ENCODE data around the gene PVR.

The PVR gene

DNA sequence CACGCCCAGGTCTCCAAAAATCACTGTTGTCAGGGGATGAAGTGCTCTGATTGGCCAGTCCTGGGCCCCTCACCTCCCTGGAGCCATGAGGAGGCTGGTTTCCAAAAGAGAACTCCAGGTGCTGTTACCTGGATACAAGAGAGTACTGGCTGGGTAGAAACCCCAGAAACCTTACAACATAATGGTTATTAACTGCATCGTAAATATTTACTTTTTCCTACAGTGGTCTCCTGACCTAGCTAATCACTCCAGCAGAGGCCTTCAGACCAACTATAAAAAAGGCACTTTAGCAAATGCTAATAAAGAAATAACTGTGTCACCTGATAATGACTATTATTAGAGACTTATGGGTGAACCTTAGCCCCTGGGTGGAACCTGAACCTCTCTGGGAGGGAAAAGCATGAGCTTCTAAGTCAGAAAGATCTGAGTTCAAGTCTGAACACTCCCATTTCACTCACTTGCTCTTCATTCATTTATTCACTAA is 31.9 kb upstream of the PVR start:
- Histone ChIP-seq H3K36me3 (ENCODE audit: insufficient read depth, insufficient read length, low read length) (no peaks in the 10 kb centered on the region), H3K4me1 (ENCODE audit: insufficient read depth, insufficient read length) (no peaks in the 10 kb centered on the region), H3K27me3 (ENCODE audit: insufficient read depth, insufficient read length) (no peaks in the 10 kb centered on the region), H3K9me3 (ENCODE audit: insufficient read depth, low read length) (no peaks in the 10 kb centered on the region), H3K9ac (ENCODE audit: insufficient read length, low read depth) (no peak overlapping the region), H3K4me3 (ENCODE audit: insufficient read length, low read depth) (no peak overlapping the region)
- TF ChIP-seq ZNF274 (IDR thresholded peaks at IDR 0.05; ENCODE audit: low read depth, low read length), result no peak
- TF ChIP-seq SUZ12 (IDR thresholded peaks at IDR 0.05; ENCODE audit: extremely low read depth, insufficient read depth, insufficient read length), result no peak
- no peak for TF ChIP-seq YY1 (IDR thresholded peaks at IDR 0.05; ENCODE audit: insufficient read depth, insufficient read length)
- no peak for DNase-seq (ENCODE audit: low read depth, low spot score)

DNA sequence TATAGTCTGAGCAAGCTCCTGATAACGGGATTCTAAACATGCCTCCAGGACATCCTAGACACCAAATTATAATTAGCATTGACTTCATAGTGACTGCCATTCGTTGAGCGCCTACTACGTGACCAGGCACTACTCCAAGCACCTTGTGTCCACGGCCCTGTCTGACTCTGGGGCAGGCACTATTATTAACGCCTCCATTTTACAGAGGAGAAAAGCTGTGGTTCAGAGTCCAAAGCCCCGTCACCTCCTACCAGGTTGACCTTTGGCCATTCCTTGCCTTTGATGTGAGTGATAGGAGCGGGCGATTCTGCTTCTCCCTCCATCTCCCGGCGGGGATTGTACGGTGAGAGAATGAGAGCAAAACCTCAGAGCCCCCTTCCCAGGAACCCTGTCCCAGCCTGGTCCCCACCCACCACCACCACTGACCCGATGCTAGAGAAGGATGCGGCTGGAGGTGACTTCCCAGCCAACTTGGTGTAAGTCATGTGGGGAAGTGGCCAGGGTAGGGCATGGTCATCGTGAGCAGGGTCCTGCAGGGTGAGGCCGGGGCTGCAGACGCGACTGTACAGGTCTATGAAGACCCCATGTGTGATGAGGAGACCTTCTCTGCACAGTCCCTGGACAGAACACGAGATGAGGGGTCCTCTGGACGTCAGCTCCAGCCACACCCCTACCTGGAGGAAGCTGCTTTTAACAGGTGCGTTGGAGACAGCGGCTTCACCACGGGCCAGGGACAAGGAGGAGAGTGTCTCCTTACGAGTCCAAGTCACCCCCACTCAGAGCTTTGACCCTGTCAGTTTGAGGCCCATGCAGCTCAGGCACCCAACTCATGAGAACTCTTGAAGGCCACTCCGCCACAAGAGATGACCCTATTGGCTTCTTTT is 30.2 kb upstream of the PVR start, which contains the start of gene IGSF23:
IGSF23 (plus strand) TSS at position 269 of the 884 bp plus-strand sequence; CDS start at position 352, 83 bp downstream.
- DNase-seq (ENCODE audit: low read depth, low spot score), result no peak
- Histone ChIP-seq H3K9ac (ENCODE audit: insufficient read length, low read depth) (no peak within 1 kb of the TSS), H3K9me3 (ENCODE audit: insufficient read depth, low read length) (no peaks in the 10 kb centered on the region), H3K4me1 (ENCODE audit: insufficient read depth, insufficient read length) (no peaks in the 10 kb centered on the region), H3K27me3 (ENCODE audit: insufficient read depth, insufficient read length) (no peaks in the 10 kb centered on the region), H3K36me3 (ENCODE audit: insufficient read depth, insufficient read length, low read length) (no peaks in the 10 kb centered on the region), H3K4me3 (ENCODE audit: insufficient read length, low read depth) (no peak within 1 kb of the TSS)
- TF ChIP-seq SUZ12 (IDR thresholded peaks at IDR 0.05; ENCODE audit: extremely low read depth, insufficient read depth, insufficient read length) (no peak), YY1 (IDR thresholded peaks at IDR 0.05; ENCODE audit: insufficient read depth, insufficient read length) (no peak), ZNF274 (IDR thresholded peaks at IDR 0.05; ENCODE audit: low read depth, low read length) (no peak)

DNA sequence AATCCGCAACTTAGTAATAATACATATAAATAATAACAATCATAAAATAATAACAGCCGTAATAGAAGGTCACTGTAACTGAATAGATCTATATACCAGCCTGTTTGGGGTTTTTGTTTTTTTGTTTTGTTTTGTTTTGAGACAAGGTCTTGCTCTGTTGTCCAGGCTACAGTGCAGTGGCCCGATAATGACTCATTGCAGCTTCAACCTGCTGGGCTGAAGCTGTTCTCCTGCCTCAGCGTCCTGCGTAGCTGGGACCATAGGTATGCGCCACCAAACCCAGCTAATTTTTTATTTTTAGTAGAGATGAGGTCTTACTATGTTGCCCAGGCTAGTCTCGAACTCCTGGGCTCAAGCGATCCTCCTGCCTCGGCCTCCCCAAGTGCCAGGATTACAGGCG is 29.4 kb upstream of the PVR start:
- no peak overlapping the region for H3K9ac ChIP-seq (ENCODE audit: insufficient read length, low read depth)
- H3K36me3 ChIP-seq (ENCODE audit: insufficient read depth, insufficient read length, low read length), result no peaks in the 10 kb centered on the region
- no peaks in the 10 kb centered on the region for H3K27me3 ChIP-seq (ENCODE audit: insufficient read depth, insufficient read length)
- no peak overlapping the region for H3K4me3 ChIP-seq (ENCODE audit: insufficient read length, low read depth)
- no peak for TF ChIP-seq ZNF274 (IDR thresholded peaks at IDR 0.05; ENCODE audit: low read depth, low read length)
- no peak for TF ChIP-seq YY1 (IDR thresholded peaks at IDR 0.05; ENCODE audit: insufficient read depth, insufficient read length)
- TF ChIP-seq SUZ12 (IDR thresholded peaks at IDR 0.05; ENCODE audit: extremely low read depth, insufficient read depth, insufficient read length), result no peak
- no peaks in the 10 kb centered on the region for H3K4me1 ChIP-seq (ENCODE audit: insufficient read depth, insufficient read length)
- H3K9me3 ChIP-seq (ENCODE audit: insufficient read depth, low read length), result no peaks in the 10 kb centered on the region
- no peak for DNase-seq (ENCODE audit: low read depth, low spot score)

DNA sequence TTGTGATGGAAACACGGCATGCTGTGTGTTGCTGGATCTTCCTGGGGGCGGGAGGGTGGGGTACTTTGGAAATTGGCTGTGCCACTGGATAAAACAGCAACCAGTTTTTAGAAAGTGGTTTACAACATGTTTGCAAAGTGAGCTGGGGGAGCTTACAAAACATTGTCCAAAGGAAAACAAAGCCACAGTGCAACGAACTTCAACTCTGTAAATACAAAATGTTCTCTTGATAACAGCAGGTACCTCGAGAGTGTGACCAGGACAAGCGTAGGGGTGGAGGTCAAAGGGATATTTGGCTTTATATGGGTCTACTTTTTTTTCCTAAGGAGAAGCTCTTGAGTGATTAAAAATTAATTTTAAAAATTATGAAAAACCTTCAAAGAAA is 27.9 kb upstream of the PVR start:
- DNase-seq (ENCODE audit: low read depth, low spot score), result no peak
- Histone ChIP-seq H3K9ac (ENCODE audit: insufficient read length, low read depth) (no peak overlapping the region), H3K4me3 (ENCODE audit: insufficient read length, low read depth) (no peak overlapping the region), H3K27me3 (ENCODE audit: insufficient read depth, insufficient read length) (no peaks in the 10 kb centered on the region), H3K4me1 (ENCODE audit: insufficient read depth, insufficient read length) (no peaks in the 10 kb centered on the region), H3K9me3 (ENCODE audit: insufficient read depth, low read length) (no peaks in the 10 kb centered on the region), H3K36me3 (ENCODE audit: insufficient read depth, insufficient read length, low read length) (no peaks in the 10 kb centered on the region)
- no peak for TF ChIP-seq ZNF274 (IDR thresholded peaks at IDR 0.05; ENCODE audit: low read depth, low read length)
- TF ChIP-seq SUZ12 (IDR thresholded peaks at IDR 0.05; ENCODE audit: extremely low read depth, insufficient read depth, insufficient read length), result no peak
- no peak for TF ChIP-seq YY1 (IDR thresholded peaks at IDR 0.05; ENCODE audit: insufficient read depth, insufficient read length)

DNA sequence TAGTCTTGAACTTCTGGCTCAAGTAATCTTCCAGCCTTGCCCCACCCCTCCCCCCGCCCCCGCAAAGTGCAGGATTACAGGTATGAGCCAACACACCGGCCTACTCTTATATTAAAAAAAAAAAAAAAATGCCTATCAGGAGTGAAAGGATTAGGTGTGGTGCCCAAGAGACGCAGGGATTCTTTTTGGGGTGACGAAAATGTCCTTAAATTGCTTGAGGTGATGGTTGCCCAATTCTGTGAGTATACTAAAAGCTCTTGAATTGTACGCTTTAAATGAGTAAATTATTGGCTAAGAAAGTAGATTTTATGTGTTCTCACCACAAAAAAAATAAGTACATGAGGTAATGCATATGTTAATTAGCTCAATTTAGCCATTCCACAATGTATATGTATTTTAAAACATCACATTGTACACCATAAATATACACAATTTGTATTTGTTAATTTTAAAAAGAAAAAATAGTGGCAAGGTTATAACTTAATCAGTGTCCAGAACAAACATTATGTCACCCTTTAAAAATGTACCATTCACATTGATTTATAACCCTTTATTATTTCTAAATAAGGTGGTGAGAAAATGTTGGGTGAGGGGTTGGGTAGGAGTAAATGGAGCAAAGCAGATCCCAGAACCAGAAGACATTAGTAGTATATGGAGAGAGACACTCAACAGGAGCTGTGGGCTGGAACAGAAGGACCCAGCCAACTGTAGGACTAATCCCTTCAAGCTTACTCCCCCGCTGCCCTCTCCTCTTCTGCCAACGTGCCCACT is 26.4 kb upstream of the PVR start:
- Histone ChIP-seq H3K9me3 (ENCODE audit: insufficient read depth, low read length) (no peaks in the 10 kb centered on the region), H3K36me3 (ENCODE audit: insufficient read depth, insufficient read length, low read length) (no peaks in the 10 kb centered on the region), H3K4me1 (ENCODE audit: insufficient read depth, insufficient read length) (no peaks in the 10 kb centered on the region), H3K4me3 (ENCODE audit: insufficient read length, low read depth) (no peak overlapping the region), H3K27me3 (ENCODE audit: insufficient read depth, insufficient read length) (no peaks in the 10 kb centered on the region), H3K9ac (ENCODE audit: insufficient read length, low read depth) (no peak overlapping the region)
- DNase-seq (ENCODE audit: low read depth, low spot score), result no peak
- no peak for TF ChIP-seq SUZ12 (IDR thresholded peaks at IDR 0.05; ENCODE audit: extremely low read depth, insufficient read depth, insufficient read length)
- no peak for TF ChIP-seq YY1 (IDR thresholded peaks at IDR 0.05; ENCODE audit: insufficient read depth, insufficient read length)
- no peak for TF ChIP-seq ZNF274 (IDR thresholded peaks at IDR 0.05; ENCODE audit: low read depth, low read length)

DNA sequence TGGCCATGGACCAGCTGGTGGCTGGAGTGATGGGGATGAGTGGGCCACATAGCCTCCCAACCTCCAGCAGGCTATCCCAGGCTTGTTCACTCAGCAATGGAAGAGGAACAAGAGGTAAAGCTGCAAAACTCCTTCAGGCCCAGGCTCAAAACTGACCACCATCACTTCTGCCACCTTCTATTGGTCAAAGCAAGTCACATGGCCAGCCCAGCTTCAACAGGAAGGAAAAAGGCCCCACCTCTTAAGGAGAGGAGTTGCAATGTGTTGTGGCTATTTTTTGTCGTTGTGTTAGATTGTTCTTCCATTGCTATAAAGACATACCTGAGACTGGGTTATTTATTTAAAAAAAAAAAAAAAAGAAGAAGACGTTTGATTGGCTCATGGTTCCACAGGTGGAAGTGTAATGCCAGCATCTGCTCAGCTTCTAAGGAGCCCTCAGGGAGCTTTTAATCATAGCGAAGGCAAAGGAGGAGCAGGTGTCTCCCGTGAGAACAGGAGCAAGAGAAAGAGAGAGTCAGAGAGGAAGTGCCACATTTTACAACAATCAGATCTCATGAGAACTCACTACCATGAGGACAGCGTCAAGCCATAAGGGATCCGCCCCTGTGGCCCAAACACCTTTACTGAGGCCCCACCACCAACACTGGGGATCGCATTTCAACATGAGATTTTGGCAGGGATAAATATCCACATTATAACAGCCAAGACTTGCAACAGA is 24.9 kb upstream of the PVR start:
- no peaks in the 10 kb centered on the region for H3K4me1 ChIP-seq (ENCODE audit: insufficient read depth, insufficient read length)
- no peak for TF ChIP-seq SUZ12 (IDR thresholded peaks at IDR 0.05; ENCODE audit: extremely low read depth, insufficient read depth, insufficient read length)
- no peak for TF ChIP-seq YY1 (IDR thresholded peaks at IDR 0.05; ENCODE audit: insufficient read depth, insufficient read length)
- TF ChIP-seq ZNF274 (IDR thresholded peaks at IDR 0.05; ENCODE audit: low read depth, low read length), result no peak
- no peak for DNase-seq (ENCODE audit: low read depth, low spot score)

More for the DNA sequence above, 24.9 kb upstream of the PVR start:
- Histone ChIP-seq H3K9me3 (ENCODE audit: insufficient read depth, low read length) (no peaks in the 10 kb centered on the region), H3K36me3 (ENCODE audit: insufficient read depth, insufficient read length, low read length) (no peaks in the 10 kb centered on the region), H3K4me3 (ENCODE audit: insufficient read length, low read depth) (no peak overlapping the region), H3K27me3 (ENCODE audit: insufficient read depth, insufficient read length) (no peaks in the 10 kb centered on the region), H3K9ac (ENCODE audit: insufficient read length, low read depth) (no peak overlapping the region)

Data from NT2/D1 (cell line).